HG02938 (cell line): Measurements from ENCODE around the gene PCYT1B.
A peak's percentile ranks its signal among the peaks of the same experiment; 100 is the strongest.

Experiments used
- ATAC-seq: cut with Tn5 transposase; IDR thresholded peaks from one replicate; pipeline ENCODE4 v1.9.1; 2021; ENCODE audit warnings: mild to moderate bottlenecking, moderate library complexity; ENCODE audit not compliant: unreplicated experiment

The PCYT1B gene

DNA sequence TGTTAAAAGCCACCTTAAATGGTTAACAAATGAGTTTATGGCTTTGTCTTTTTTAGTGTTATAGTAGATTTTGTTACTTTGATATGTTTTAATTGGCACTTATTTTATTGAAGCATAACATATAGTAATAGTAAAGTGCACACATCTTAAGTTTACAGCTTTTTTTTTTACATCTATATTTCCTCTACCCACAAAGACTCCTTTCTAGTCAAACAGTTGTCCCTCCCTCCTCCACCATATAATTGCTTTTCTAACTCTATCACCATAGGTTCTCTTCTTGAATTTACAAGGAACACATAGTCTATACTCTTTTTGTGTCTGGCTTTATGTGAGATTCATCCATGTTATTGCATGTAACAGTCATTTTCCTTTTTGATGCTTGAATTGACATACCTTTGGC lies 110.6 kb downstream of the PCYT1B start:
- no peak for ATAC-seq

DNA sequence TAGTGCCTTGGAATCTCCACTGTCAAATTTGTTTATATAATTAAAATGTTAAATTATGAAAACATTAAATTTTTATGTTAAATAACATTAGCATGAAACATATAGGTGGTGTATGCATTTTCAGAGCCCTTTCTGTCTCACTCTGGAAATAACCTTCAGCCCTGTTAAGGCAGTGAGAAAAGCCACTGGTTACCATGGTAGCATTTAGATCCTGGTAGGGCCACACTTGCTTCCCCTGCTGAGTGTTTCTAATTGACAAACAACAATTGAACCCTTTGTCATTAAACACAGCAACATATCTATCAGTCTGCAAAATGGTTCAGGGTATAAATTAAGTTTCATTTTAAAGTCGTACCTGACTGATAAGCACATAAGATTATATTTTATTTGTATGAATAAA lies 118.5 kb downstream of the PCYT1B start:
- no peak for ATAC-seq

GRCh38 chrX:24526616-24527015 lies 120.5 kb downstream of the PCYT1B start:
- no peak for ATAC-seq

DNA sequence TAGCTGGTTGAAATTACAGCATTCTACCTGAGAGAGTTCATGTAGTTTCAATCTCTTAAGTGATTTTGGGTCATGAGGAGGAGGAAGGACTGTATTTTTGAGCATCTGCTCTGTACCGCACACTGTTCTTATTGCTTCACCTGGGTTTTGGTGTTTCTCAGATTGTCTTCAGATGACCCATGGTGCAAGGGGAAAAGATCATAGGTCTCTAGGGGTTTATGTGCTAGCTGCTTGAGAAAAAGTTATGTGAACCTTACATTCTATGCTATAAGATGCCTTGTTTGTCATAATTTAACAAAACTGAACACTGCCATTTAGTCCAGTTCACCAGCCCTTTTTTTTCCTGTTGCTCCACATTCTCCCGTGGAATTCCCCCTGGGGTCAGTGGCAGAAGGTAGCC lies 121.7 kb downstream of the PCYT1B start:
- ATAC-seq: no peak

GRCh38 chrX:24520472-24520871 lies 126.7 kb downstream of the PCYT1B start:
- ATAC-seq: no peak

- ATAC-seq: no peak
Observed at GRCh38 chrX:24515447-24515846, 131.7 kb downstream of the PCYT1B start.

DNA sequence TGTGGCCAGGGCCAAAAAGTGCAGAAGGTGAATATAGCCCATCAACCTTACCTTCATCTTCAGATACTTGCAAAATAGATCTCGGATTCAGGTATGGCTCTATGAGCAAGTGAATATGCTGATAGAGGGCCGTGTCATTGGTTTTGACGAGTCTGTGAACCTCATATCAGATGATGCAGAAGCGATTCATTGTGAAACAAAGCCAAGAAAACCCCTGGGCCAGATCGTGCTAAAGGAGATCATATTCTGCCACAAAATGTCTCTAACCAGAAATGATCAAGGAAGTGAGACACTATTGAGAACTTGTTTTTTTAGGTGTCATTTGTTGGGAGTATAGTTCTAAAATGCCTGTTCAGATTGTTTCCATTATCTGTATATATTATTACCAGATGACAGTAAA lies 133.7 kb downstream of the PCYT1B start:
- ATAC-seq: peak; percentile 89

DNA sequence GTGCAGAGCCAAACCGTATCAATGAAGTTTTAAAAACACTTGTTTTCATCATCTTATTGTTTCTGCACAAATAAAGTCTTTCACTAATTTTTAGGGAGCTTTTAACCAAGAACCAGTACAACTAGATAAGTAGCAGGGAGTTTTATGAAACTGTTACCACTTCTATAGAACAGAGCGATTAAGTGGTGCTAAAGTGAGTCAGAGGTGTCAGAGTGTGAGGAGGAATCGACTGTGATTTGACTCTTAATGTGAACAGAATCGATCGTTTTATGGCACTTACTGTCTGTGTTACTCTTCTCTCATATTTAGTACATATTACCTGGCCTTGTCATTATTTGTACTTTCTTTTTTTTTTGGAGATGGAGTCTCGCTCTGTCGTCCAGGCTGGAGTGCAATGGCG lies 138.8 kb downstream of the PCYT1B start:
- no peak for ATAC-seq
